ENCODE measurements around the gene PADI1. TPM values are rescaled to one million over a fixed set of nuclear protein-coding genes. Genes with fewer than 3 reads are reported as not detected.

The PADI1 gene
- polyA plus RNA-seq, 4 donors: 0.01 to 0.27 (median 0.10) TPM; not detected in 1

GRCh38 chr1:17199267-17200044, 5.5 kb upstream of the PADI1 start:
- no peak overlapping the region for H3K27ac ChIP-seq (ENCODE audit: low read depth in 1 of 3, low read length in 2 of 3)
- H3K4me3 ChIP-seq (ENCODE audit: low read depth in 1 of 3, low read length in 3 of 3): no peak overlapping the region
- no peaks in the 10 kb centered on the region for H3K9me3 ChIP-seq (ENCODE audit: control insufficient read depth in 2 of 2, insufficient read depth in 1 of 2, low read depth in 1 of 2, low read length in 1 of 2)
- no peaks in the 10 kb centered on the region for H3K36me3 ChIP-seq (ENCODE audit: control insufficient read depth in 3 of 3, insufficient read depth in 2 of 3, low read depth in 1 of 3, low read length in 3 of 3)
- H3K4me1 ChIP-seq (ENCODE audit: control insufficient read depth in 3 of 3, insufficient read depth in 2 of 3, low read depth in 1 of 3, low read length in 2 of 3): no peaks in the 10 kb centered on the region
- H3K27me3 ChIP-seq (ENCODE audit: control insufficient read depth in 3 of 3, insufficient read depth in 3 of 3, low read length in 3 of 3): peaks cover 0 to 2% (median 0%) of the 10 kb centered on the region in 3 donors
- DNase-seq (no peak), FAIRE-seq (no peak)
- 64 to 76% (median 72%) methylated on average over 9 of the region's 9 CpGs for WGBS, 3 donors

GRCh38 chr1:17200246-17200645, 4.7 kb upstream of the PADI1 start:
- Histone ChIP-seq H3K27ac (ENCODE audit: low read depth in 1 of 3, low read length in 2 of 3) (no peak overlapping the region), H3K4me1 (ENCODE audit: control insufficient read depth in 3 of 3, insufficient read depth in 2 of 3, low read depth in 1 of 3, low read length in 2 of 3) (no peaks in the 10 kb centered on the region), H3K9me3 (ENCODE audit: control insufficient read depth in 2 of 2, insufficient read depth in 1 of 2, low read depth in 1 of 2, low read length in 1 of 2) (no peaks in the 10 kb centered on the region), H3K36me3 (ENCODE audit: control insufficient read depth in 3 of 3, insufficient read depth in 2 of 3, low read depth in 1 of 3, low read length in 3 of 3) (no peaks in the 10 kb centered on the region), H3K27me3 (ENCODE audit: control insufficient read depth in 3 of 3, insufficient read depth in 3 of 3, low read length in 3 of 3) (peaks cover 0 to 3% (median 2%) of the 10 kb centered on the region in 3 donors), H3K4me3 (ENCODE audit: low read depth in 1 of 3, low read length in 3 of 3) (no peak overlapping the region)
- FAIRE-seq (no peak), DNase-seq (no peak)
- WGBS, 3 donors: 70 to 78% (median 74%) methylated on average over 8 of the region's 8 CpGs

GRCh38 chr1:17200756-17201155, 4.2 kb upstream of the PADI1 start:
- Histone ChIP-seq H3K4me3 (ENCODE audit: low read depth in 1 of 3, low read length in 3 of 3) (no peak overlapping the region), H3K36me3 (ENCODE audit: control insufficient read depth in 3 of 3, insufficient read depth in 2 of 3, low read depth in 1 of 3, low read length in 3 of 3) (no peaks in the 10 kb centered on the region), H3K4me1 (ENCODE audit: control insufficient read depth in 3 of 3, insufficient read depth in 2 of 3, low read depth in 1 of 3, low read length in 2 of 3) (no peaks in the 10 kb centered on the region), H3K27ac (ENCODE audit: low read depth in 1 of 3, low read length in 2 of 3) (no peak overlapping the region), H3K27me3 (ENCODE audit: control insufficient read depth in 3 of 3, insufficient read depth in 3 of 3, low read length in 3 of 3) (peaks cover 0 to 3% (median 2%) of the 10 kb centered on the region in 3 donors), H3K9me3 (ENCODE audit: control insufficient read depth in 2 of 2, insufficient read depth in 1 of 2, low read depth in 1 of 2, low read length in 1 of 2) (no peaks in the 10 kb centered on the region)
- WGBS, 3 donors: 67 to 76% (median 68%) methylated on average over 5 of the region's 5 CpGs
- DNase-seq (no peak), FAIRE-seq (no peak)

- DNase-seq (peak in 1 of 2 donors; percentile 35), FAIRE-seq (no peak)
- Histone ChIP-seq H3K27me3 (ENCODE audit: control insufficient read depth in 3 of 3, insufficient read depth in 3 of 3, low read length in 3 of 3) (peaks cover 0 to 3% (median 2%) of the 10 kb centered on the region in 3 donors), H3K9me3 (ENCODE audit: control insufficient read depth in 2 of 2, insufficient read depth in 1 of 2, low read depth in 1 of 2, low read length in 1 of 2) (no peaks in the 10 kb centered on the region), H3K36me3 (ENCODE audit: control insufficient read depth in 3 of 3, insufficient read depth in 2 of 3, low read depth in 1 of 3, low read length in 3 of 3) (no peaks in the 10 kb centered on the region), H3K27ac (ENCODE audit: low read depth in 1 of 3, low read length in 2 of 3) (no peak overlapping the region), H3K4me3 (ENCODE audit: low read depth in 1 of 3, low read length in 3 of 3) (no peak overlapping the region), H3K4me1 (ENCODE audit: control insufficient read depth in 3 of 3, insufficient read depth in 2 of 3, low read depth in 1 of 3, low read length in 2 of 3) (no peaks in the 10 kb centered on the region)
- 49 to 67% (median 57%) methylated on average over 9 of the region's 9 CpGs for WGBS, 3 donors
These were observed 3.5 kb upstream of the PADI1 start for GRCh38 chr1:17201201-17202021.

- Histone ChIP-seq H3K36me3 (ENCODE audit: control insufficient read depth in 3 of 3, insufficient read depth in 2 of 3, low read depth in 1 of 3, low read length in 3 of 3) (no peaks in the 10 kb centered on the region), H3K4me1 (ENCODE audit: control insufficient read depth in 3 of 3, insufficient read depth in 2 of 3, low read depth in 1 of 3, low read length in 2 of 3) (no peaks in the 10 kb centered on the region), H3K4me3 (ENCODE audit: low read depth in 1 of 3, low read length in 3 of 3) (no peak overlapping the region), H3K9me3 (ENCODE audit: control insufficient read depth in 2 of 2, insufficient read depth in 1 of 2, low read depth in 1 of 2, low read length in 1 of 2) (no peaks in the 10 kb centered on the region), H3K27me3 (ENCODE audit: control insufficient read depth in 3 of 3, insufficient read depth in 3 of 3, low read length in 3 of 3) (peaks cover 0 to 3% (median 0%) of the 10 kb centered on the region in 3 donors), H3K27ac (ENCODE audit: low read depth in 1 of 3, low read length in 2 of 3) (no peak overlapping the region)
- FAIRE-seq: no peak
- 77 to 87% (median 79%) methylated on average over 7 of the region's 7 CpGs for WGBS, 3 donors
- no peak for DNase-seq
These were observed 724 bp downstream of the PADI1 start for GRCh38 chr1:17205652-17206051.

DNA sequence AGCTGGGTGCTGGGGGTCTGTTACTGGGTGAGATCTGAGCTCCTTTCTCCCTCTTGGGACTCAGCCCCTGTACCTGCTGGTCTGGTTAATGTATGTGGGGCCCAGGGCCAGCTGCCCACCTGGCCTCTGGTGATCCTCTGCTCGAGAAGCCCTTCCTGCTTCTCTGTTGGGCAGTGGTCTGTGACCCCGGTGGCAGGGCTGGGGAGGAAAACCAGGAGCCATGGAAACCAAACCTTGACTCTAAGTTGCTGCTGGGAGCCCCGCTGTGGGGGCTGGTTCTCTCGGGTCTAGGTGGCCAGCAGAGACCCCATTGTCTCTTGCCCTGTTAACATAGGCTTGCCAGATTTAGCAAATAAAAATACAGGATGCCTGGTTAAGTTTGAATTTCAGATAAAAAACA, 1.3 kb downstream of the PADI1 start:
- Histone ChIP-seq H3K4me3 (ENCODE audit: low read depth in 1 of 3, low read length in 3 of 3) (no peak overlapping the region), H3K36me3 (ENCODE audit: control insufficient read depth in 3 of 3, insufficient read depth in 2 of 3, low read depth in 1 of 3, low read length in 3 of 3) (no peaks in the 10 kb centered on the region), H3K4me1 (ENCODE audit: control insufficient read depth in 3 of 3, insufficient read depth in 2 of 3, low read depth in 1 of 3, low read length in 2 of 3) (no peaks in the 10 kb centered on the region), H3K9me3 (ENCODE audit: control insufficient read depth in 2 of 2, insufficient read depth in 1 of 2, low read depth in 1 of 2, low read length in 1 of 2) (no peaks in the 10 kb centered on the region), H3K27me3 (ENCODE audit: control insufficient read depth in 3 of 3, insufficient read depth in 3 of 3, low read length in 3 of 3) (peaks cover 0 to 3% (median 0%) of the 10 kb centered on the region in 3 donors), H3K27ac (ENCODE audit: low read depth in 1 of 3, low read length in 2 of 3) (no peak overlapping the region)
- FAIRE-seq: no peak
- no peak for DNase-seq
- 60 to 73% (median 65%) methylated on average over 4 of the region's 4 CpGs for WGBS, 3 donors

- no peak for FAIRE-seq
- peak in 1 of 2 donors; percentile 16 for DNase-seq
- no peaks in the 10 kb centered on the region for H3K9me3 ChIP-seq (ENCODE audit: control insufficient read depth in 2 of 2, insufficient read depth in 1 of 2, low read depth in 1 of 2, low read length in 1 of 2)
- 40 to 44% (median 40%) methylated on average over 4 of the region's 4 CpGs for WGBS, 3 donors
- H3K36me3 ChIP-seq (ENCODE audit: control insufficient read depth in 3 of 3, insufficient read depth in 2 of 3, low read depth in 1 of 3, low read length in 3 of 3): no peaks in the 10 kb centered on the region
- peaks cover 0 to 3% (median 0%) of the 10 kb centered on the region in 3 donors for H3K27me3 ChIP-seq (ENCODE audit: control insufficient read depth in 3 of 3, insufficient read depth in 3 of 3, low read length in 3 of 3)
- H3K4me1 ChIP-seq (ENCODE audit: control insufficient read depth in 3 of 3, insufficient read depth in 2 of 3, low read depth in 1 of 3, low read length in 2 of 3): no peaks in the 10 kb centered on the region
- no peak overlapping the region for H3K27ac ChIP-seq (ENCODE audit: low read depth in 1 of 3, low read length in 2 of 3)
- H3K4me3 ChIP-seq (ENCODE audit: low read depth in 1 of 3, low read length in 3 of 3): no peak overlapping the region
These were observed 2.1 kb downstream of the PADI1 start for GRCh38 chr1:17207046-17207445.

DNA sequence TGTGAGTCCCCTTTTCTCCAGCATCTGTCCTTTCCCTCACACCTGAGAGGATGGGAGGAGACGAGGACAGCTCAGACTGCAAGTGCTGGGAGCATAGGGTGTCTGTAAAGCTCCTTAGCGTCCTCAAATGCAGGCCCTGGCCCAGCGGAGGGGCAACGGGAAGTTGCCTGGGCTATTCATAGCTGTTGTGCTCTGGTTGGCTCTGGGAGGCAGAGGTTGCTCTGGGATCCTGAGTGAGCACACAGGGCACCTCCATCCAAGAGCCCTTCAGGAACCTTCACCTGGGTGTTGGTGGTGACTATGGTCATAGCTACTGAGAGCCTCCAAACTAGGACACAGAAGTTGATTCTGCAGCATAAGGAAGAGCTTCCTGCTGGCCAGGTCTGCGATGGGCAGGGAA, 2.6 kb downstream of the PADI1 start:
- no peaks in the 10 kb centered on the region for H3K9me3 ChIP-seq (ENCODE audit: control insufficient read depth in 2 of 2, insufficient read depth in 1 of 2, low read depth in 1 of 2, low read length in 1 of 2)
- no peaks in the 10 kb centered on the region for H3K36me3 ChIP-seq (ENCODE audit: control insufficient read depth in 3 of 3, insufficient read depth in 2 of 3, low read depth in 1 of 3, low read length in 3 of 3)
- peaks cover 0 to 3% (median 0%) of the 10 kb centered on the region in 3 donors for H3K27me3 ChIP-seq (ENCODE audit: control insufficient read depth in 3 of 3, insufficient read depth in 3 of 3, low read length in 3 of 3)
- FAIRE-seq: no peak
- H3K27ac ChIP-seq (ENCODE audit: low read depth in 1 of 3, low read length in 2 of 3): no peak overlapping the region
- no peak for DNase-seq
- WGBS, 3 donors: 66 to 72% (median 67%) methylated on average over 5 of the region's 5 CpGs
- H3K4me3 ChIP-seq (ENCODE audit: low read depth in 1 of 3, low read length in 3 of 3): no peak overlapping the region
- peaks cover 0 to 2% (median 0%) of the 10 kb centered on the region in 3 donors for H3K4me1 ChIP-seq (ENCODE audit: control insufficient read depth in 3 of 3, insufficient read depth in 2 of 3, low read depth in 1 of 3, low read length in 2 of 3)

Data from small intestine (tissue), 7 donors.